ENCODE measurements around the gene TXNDC17.

TXNDC17 gene

GRCh38 chr17:6677946-6678345 lies 37.1 kb downstream of the TXNDC17 start:
- Histone ChIP-seq H3K4me3 (replicated peaks; ENCODE audit: low read depth, low read length) (no peak overlapping the region), H3K36me3 (ENCODE audit: control insufficient read depth, insufficient read depth, low read length) (no peaks in the 10 kb centered on the region), H3K27me3 (replicated peaks; ENCODE audit: control insufficient read depth, insufficient read depth, low read length) (peaks cover 1% of the 10 kb centered on the region; the same call in 1 of the 2 replicates)
- TF ChIP-seq CTCF (IDR thresholded peaks at IDR 0.05; ENCODE audit: insufficient read depth, low read length, poor library complexity, severe bottlenecking), result no peak
- DNase-seq (ENCODE audit: extremely low read depth, insufficient read length), result no peak

GRCh38 chr17:6679241-6679640 lies 38.4 kb downstream of the TXNDC17 start:
- peaks cover 1% of the 10 kb centered on the region; the same call in 1 of the 2 replicates for H3K27me3 ChIP-seq (replicated peaks; ENCODE audit: control insufficient read depth, insufficient read depth, low read length)
- no peak for DNase-seq (ENCODE audit: extremely low read depth, insufficient read length)
- no peak for TF ChIP-seq CTCF (IDR thresholded peaks at IDR 0.05; ENCODE audit: insufficient read depth, low read length, poor library complexity, severe bottlenecking)
- no peaks in the 10 kb centered on the region for H3K36me3 ChIP-seq (ENCODE audit: control insufficient read depth, insufficient read depth, low read length)
- H3K4me3 ChIP-seq (replicated peaks; ENCODE audit: low read depth, low read length), result no peak overlapping the region

GRCh38 chr17:6681176-6681575 lies 40.3 kb downstream of the TXNDC17 start:
- no peak for TF ChIP-seq CTCF (IDR thresholded peaks at IDR 0.05; ENCODE audit: insufficient read depth, low read length, poor library complexity, severe bottlenecking)
- no peak for DNase-seq (ENCODE audit: extremely low read depth, insufficient read length)
- Histone ChIP-seq H3K27me3 (replicated peaks; ENCODE audit: control insufficient read depth, insufficient read depth, low read length) (peaks cover 1% of the 10 kb centered on the region; the same call in 1 of the 2 replicates), H3K36me3 (ENCODE audit: control insufficient read depth, insufficient read depth, low read length) (no peaks in the 10 kb centered on the region), H3K4me3 (replicated peaks; ENCODE audit: low read depth, low read length) (no peak overlapping the region)

DNA sequence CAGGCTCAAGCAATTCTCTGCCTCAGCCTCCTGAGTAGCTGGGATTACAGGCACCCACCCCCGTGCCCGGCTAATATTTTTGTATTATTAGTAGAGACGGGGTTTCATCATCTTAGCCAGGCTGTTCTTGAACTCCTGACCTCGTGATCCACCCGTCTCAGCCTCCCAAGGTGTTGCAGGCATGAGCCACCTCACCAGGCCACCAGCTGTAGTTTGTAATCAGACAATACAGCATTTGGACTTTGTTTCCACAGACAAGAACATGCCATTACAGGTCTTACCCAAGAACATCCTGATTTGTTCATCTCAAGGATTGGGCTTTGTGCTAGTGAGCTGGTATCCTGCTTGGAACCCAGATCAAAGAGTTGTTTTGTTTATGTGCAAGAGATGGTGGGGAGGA lies 40.8 kb downstream of the TXNDC17 start:
- H3K27me3 ChIP-seq (replicated peaks; ENCODE audit: control insufficient read depth, insufficient read depth, low read length), result peaks cover 1% of the 10 kb centered on the region; the same call in 1 of the 2 replicates
- no peak overlapping the region for H3K4me3 ChIP-seq (replicated peaks; ENCODE audit: low read depth, low read length)
- no peaks in the 10 kb centered on the region for H3K36me3 ChIP-seq (ENCODE audit: control insufficient read depth, insufficient read depth, low read length)
- no peak for TF ChIP-seq CTCF (IDR thresholded peaks at IDR 0.05; ENCODE audit: insufficient read depth, low read length, poor library complexity, severe bottlenecking)
- no peak for DNase-seq (ENCODE audit: extremely low read depth, insufficient read length)

DNA sequence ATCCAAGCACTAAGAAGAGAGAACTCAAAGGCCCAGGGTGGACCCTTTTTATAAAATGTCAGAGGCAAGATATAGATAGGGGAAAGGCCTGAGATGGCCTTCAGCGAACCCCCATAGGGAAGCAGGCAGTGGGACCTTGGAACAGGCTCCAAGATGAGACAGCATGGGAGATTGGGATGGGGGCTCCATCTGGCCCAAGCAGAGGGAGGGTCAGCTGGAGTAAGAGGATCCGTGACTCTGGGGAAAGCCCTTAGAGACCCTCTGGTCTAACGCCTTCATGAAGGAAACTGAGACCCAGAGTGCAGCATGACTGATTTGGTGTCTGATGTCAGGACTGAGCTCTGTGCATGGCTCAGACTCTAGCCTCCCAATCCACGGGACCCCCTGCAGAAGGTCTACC lies 41.5 kb downstream of the TXNDC17 start:
- Histone ChIP-seq H3K4me3 (replicated peaks; ENCODE audit: low read depth, low read length) (no peak overlapping the region), H3K27me3 (replicated peaks; ENCODE audit: control insufficient read depth, insufficient read depth, low read length) (no peaks in the 10 kb centered on the region; the same call in 1 of the 2 replicates), H3K36me3 (ENCODE audit: control insufficient read depth, insufficient read depth, low read length) (no peaks in the 10 kb centered on the region)
- no peak for DNase-seq (ENCODE audit: extremely low read depth, insufficient read length)
- no peak for TF ChIP-seq CTCF (IDR thresholded peaks at IDR 0.05; ENCODE audit: insufficient read depth, low read length, poor library complexity, severe bottlenecking)

GRCh38 chr17:6683081-6683684 lies 42.3 kb downstream of the TXNDC17 start:
- no peak for TF ChIP-seq CTCF (IDR thresholded peaks at IDR 0.05; ENCODE audit: insufficient read depth, low read length, poor library complexity, severe bottlenecking)
- no peak for DNase-seq (ENCODE audit: extremely low read depth, insufficient read length)
- Histone ChIP-seq H3K27me3 (replicated peaks; ENCODE audit: control insufficient read depth, insufficient read depth, low read length) (no peaks in the 10 kb centered on the region; the same call in 1 of the 2 replicates), H3K4me3 (replicated peaks; ENCODE audit: low read depth, low read length) (no peak overlapping the region), H3K36me3 (ENCODE audit: control insufficient read depth, insufficient read depth, low read length) (no peaks in the 10 kb centered on the region)

Measured in GM06990 (cell line).